ENCODE results near the gene TOR2A. TPM values are rescaled to one million over a fixed set of nuclear protein-coding genes. Genes with fewer than 3 reads are reported as not detected.

The TOR2A gene
- total RNA-seq, 1 donor from 2014 or later, result 15.1 TPM

- ChIA-PET POLR2A (interaction anchor here (0.6 to 1.5 kb wide), 6 partner anchors 9 to 140 kb away, joined by 3 to 28 read pairs (median 6); partner anchors contain the start of genes CDK9, ENG, PTRH1 and ST6GALNAC4), CTCF (interaction anchor here (1.1 to 2.0 kb wide), 3 partner anchors 8 to 145 kb away, joined by 5 to 14 read pairs (median 6); partner anchors contain the start of gene CDK9)
- no peak for TF ChIP-seq CTCF (IDR thresholded peaks at IDR 0.05)
- intact Hi-C loops (cut with micrococcal nuclease), result loop anchor here (1.0 to 5.0 kb wide), 2 partner anchors 8 to 350 kb away; partner anchors contain the start of gene PTGES2
- ATAC-seq (ENCODE audit: low read depth) (no peak), DNase-seq (no peak)
- H3K36me3 Mint-ChIP-seq (ENCODE audit: low read depth), result peaks cover 39% of the 10 kb centered on the region
- H3K27me3 Mint-ChIP-seq, result no peaks in the 10 kb centered on the region
- H3K9me3 Mint-ChIP-seq, result no peaks in the 10 kb centered on the region
- H3K4me1 Mint-ChIP-seq, result peaks cover 57% of the 10 kb centered on the region
- H3K27ac Mint-ChIP-seq, result peak overlapping the region; percentile 98
- H3K4me3 Mint-ChIP-seq, result peak overlapping the region; percentile 94
Measured at GRCh38 chr9:127776924-127777289, 41.8 kb upstream of the TOR2A start.

DNA sequence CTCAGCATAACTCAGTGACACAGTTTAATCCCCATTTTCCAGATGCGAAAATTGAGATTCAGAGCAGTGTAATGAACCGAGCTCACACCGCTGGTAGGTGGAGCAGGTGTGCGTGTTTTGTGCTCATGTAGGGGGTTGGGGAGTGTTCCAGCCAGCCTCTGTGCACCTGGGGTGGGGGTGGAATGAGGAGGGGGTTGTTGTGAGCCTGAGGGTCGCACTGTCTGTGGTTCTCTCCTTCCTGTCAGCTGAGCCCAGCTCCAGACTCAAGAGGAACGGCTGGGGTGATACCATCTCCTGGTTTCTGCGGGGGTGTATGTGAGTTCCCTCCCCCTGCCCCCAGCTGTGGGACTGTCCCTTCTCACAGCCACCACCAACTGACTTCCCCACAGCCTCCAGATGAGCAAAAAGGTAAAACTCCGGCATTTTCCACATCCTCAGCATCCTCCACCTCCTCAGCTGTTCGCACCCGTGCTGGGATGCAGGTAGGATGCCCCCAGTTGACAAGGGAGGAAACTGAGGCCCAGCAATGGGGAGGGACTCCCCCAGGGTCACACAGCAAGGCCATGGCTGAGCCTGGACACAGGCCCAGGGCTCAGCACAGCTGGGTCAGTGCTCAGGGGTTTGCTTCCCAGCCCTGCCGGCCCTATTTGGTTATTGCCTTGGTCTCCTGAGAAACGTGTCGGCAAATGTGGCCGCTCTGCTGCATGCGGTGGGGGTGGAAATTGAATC lies 41.3 kb upstream of the TOR2A start:
- TF ChIP-seq CTCF (IDR thresholded peaks at IDR 0.05), result no peak
- Mint-ChIP-seq H3K4me1 (peaks cover 57% of the 10 kb centered on the region), H3K9me3 (no peaks in the 10 kb centered on the region), H3K4me3 (peak overlapping the region; percentile 94), H3K36me3 (ENCODE audit: low read depth) (peaks cover 45% of the 10 kb centered on the region), H3K27me3 (no peaks in the 10 kb centered on the region), H3K27ac (peak overlapping the region; percentile 98)
- CTCF ChIA-PET, result interaction anchor here (0.6 to 2.0 kb wide), 5 partner anchors 9 to 258 kb away, joined by 3 to 14 read pairs (median 5); partner anchors contain the start of gene CDK9
- ATAC-seq (ENCODE audit: low read depth), result peak; percentile 49
- intact Hi-C loops (cut with micrococcal nuclease), result loop anchor here (1.0 to 5.0 kb wide), 2 partner anchors 9 to 351 kb away; partner anchors contain the start of gene PTGES2
- peak; percentile 60 for DNase-seq
- POLR2A ChIA-PET, result interaction anchor here (0.6 to 1.5 kb wide), 9 partner anchors 9 to 140 kb away, joined by 3 to 28 read pairs (median 6); partner anchors contain the start of genes CDK9, ENG, PTRH1 and ST6GALNAC4

- no peak for DNase-seq
- peak overlapping the region; percentile 78 for H3K27ac Mint-ChIP-seq
- H3K4me3 Mint-ChIP-seq, result peak overlapping the region; percentile 35
- H3K9me3 Mint-ChIP-seq, result no peaks in the 10 kb centered on the region
- H3K36me3 Mint-ChIP-seq (ENCODE audit: low read depth), result peaks cover 58% of the 10 kb centered on the region
- ATAC-seq (ENCODE audit: low read depth), result no peak
- CTCF ChIA-PET, result no interaction called here
- peaks cover 61% of the 10 kb centered on the region for H3K4me1 Mint-ChIP-seq
- intact Hi-C loops (cut with micrococcal nuclease), result loop anchor here (5.0 kb wide), 2 partner anchors 162 to 293 kb away; partner anchors contain the start of genes NAIF1, SLC25A25 and STXBP1
- POLR2A ChIA-PET, result interaction anchor here (0.7 to 7.6 kb wide), 2 partner anchors 10 to 1207 kb away, joined by 7 to 96 read pairs; partner anchors contain the start of gene CDK9
- TF ChIP-seq CTCF (IDR thresholded peaks at IDR 0.05), result no peak
- no peaks in the 10 kb centered on the region for H3K27me3 Mint-ChIP-seq
Measured at GRCh38 chr9:127773981-127774380, 38.9 kb upstream of the TOR2A start.

DNA sequence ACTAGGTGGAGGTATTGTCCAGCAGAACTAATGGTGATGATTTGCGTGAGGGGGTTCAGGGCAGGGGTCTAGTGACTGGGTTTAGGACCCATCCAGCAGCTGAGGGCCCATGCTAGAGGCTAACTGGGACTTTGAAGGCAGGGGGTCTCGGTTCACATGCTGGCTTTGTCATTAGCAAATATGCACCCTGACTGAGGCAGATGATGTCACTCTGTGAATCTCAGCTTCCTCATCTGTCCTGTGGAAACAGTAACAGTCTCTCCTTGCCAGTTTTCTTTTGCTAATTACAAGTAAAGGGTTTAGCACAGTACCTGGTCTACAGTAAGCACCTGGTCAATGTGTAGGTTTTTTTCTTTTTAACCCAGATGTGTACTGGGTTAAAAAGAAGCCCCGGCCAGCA lies 38.2 kb upstream of the TOR2A start:
- no peak for TF ChIP-seq CTCF (IDR thresholded peaks at IDR 0.05)
- no peak for DNase-seq
- no peak for ATAC-seq (ENCODE audit: low read depth)
- POLR2A ChIA-PET, result interaction anchor here (0.6 to 7.6 kb wide), 3 partner anchors 11 to 1206 kb away, joined by 3 to 96 read pairs (median 7); partner anchors contain the start of gene CDK9
- Mint-ChIP-seq H3K27ac (peak overlapping the region; percentile 41), H3K4me3 (no peak overlapping the region), H3K27me3 (no peaks in the 10 kb centered on the region), H3K4me1 (peaks cover 63% of the 10 kb centered on the region), H3K36me3 (ENCODE audit: low read depth) (peaks cover 62% of the 10 kb centered on the region), H3K9me3 (no peaks in the 10 kb centered on the region)
- CTCF ChIA-PET, result no interaction called here
- intact Hi-C loops (cut with micrococcal nuclease), result loop anchor here (5.0 kb wide), 2 partner anchors 161 to 294 kb away; partner anchors contain the start of genes NAIF1, SLC25A25 and STXBP1

Measured in activated B cell treated with CpG ODN at 0.5 μM for 24 hours (primary cell).